ENCODE data around the gene LPXN.
"Not testable (repeated sequence)": the region's sequence is repeated elsewhere in the genome, so short reads cannot be mapped to it uniquely, and the experiment has no call there.

- TF ChIP-seq POLR2A, POLR2AphosphoS5 (IDR thresholded peaks at IDR 0.05; ENCODE audit: low read depth, low read length): not testable (repeated sequence)
Measured at GRCh38 chr11:58572906-58573305, 2.8 kb downstream of the LPXN start.
